HL-60/S4 (cell line): ENCODE measurements around the gene ZSWIM3.

Source experiments
- in situ Hi-C: fragments of 300-500 bp; cut with MboI; formaldehyde crosslinking; loops from 2 replicates; pipeline ENCODE4 v1.14.3; 2022; ENCODE audit warnings: low sequenced_read_pairs

The ZSWIM3 gene

DNA sequence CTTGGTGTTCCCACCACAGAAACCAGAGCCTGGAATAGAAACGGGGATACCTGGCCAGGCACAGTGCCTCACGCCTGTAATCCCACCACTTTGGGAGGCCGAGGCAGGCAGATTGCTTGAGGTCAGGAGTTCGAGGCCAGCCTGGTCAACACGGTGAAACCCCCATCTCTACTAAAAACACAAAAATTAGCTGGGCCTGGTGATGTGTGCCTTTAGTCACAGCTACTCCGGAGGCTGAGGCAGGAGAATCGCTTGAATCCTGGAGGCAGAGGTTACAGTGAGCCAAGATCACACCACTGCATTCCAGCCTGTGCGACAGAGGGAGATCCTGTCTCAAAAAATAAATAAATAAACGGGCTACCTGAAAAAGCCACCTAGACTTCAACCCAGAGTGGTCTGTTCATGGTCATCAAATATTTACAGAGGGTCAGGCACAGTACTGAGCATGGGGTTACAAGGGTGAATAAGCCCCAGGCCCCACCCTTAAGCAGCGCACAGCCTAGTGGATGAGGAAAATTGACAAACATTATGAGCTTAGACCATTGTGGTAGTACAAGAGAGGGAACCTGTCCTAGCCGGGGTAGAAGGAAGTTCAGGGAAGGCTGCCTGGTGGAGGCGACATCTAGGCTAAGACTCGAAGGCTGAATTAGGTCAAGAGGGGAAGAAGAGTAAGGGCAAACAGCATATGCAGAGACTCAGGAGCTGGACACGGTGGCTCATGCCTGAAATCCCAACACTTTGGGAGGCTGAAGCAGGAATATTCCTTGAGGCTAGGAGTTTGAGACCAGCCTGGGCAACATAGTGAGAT is 69.9 kb downstream of the ZSWIM3 start:
- in situ Hi-C loops: no loop called here
